ENCODE data around the gene SNTG2.
"Not testable (repeated sequence)": the region's sequence is repeated elsewhere in the genome, so short reads cannot be mapped to it uniquely, and the experiment has no call there.

Gene SNTG2

GRCh38 chr2:1378456-1379150 lies 428.0 kb downstream of the SNTG2 start:
- Histone ChIP-seq H3K4me1 (ENCODE audit: control insufficient read depth, low read length) (no peaks in the 10 kb centered on the region), H3K79me2 (ENCODE audit: control insufficient read depth, low read length) (no peaks in the 10 kb centered on the region), H3F3A (ENCODE audit: control insufficient read depth, insufficient read depth) (no peaks in the 10 kb centered on the region), H3K9me3 (ENCODE audit: control insufficient read depth, insufficient read depth, low read length) (peaks cover 5% of the 10 kb centered on the region; the same call in 1 of the 2 replicates), H3K27ac (ENCODE audit: low read depth, low read length) (no peak overlapping the region), H3K4me3 (ENCODE audit: low read length) (no peak overlapping the region), H3K36me3 (ENCODE audit: control insufficient read depth, low read length) (no peaks in the 10 kb centered on the region), H4K20me1 (ENCODE audit: control insufficient read depth, insufficient read depth, low read depth, low read length) (no peaks in the 10 kb centered on the region), H3K27me3 (ENCODE audit: control insufficient read depth, low read length) (no peaks in the 10 kb centered on the region), H3K9me2 (replicated peaks; ENCODE audit: control insufficient read depth, low read length) (no peaks in the 10 kb centered on the region), H3K4me2 (ENCODE audit: low read length) (no peak overlapping the region)
- TF ChIP-seq EZH2phosphoT487 (IDR thresholded peaks at IDR 0.05; ENCODE audit: borderline replicate concordance, low read length) (no peak), CTCF (IDR thresholded peaks at IDR 0.05; ENCODE audit: low read depth, low read length, poor library complexity, severe bottlenecking) (no peak)

GRCh38 chr2:1381644-1382043 lies 431.0 kb downstream of the SNTG2 start:
- no peaks in the 10 kb centered on the region for H3K36me3 ChIP-seq (ENCODE audit: control insufficient read depth, low read length)
- no peaks in the 10 kb centered on the region for H3K79me2 ChIP-seq (ENCODE audit: control insufficient read depth, low read length)
- no peak overlapping the region for H3K4me2 ChIP-seq (ENCODE audit: low read length)

GRCh38 chr2:1387954-1388725 lies 437.5 kb downstream of the SNTG2 start:
- H3K36me3 ChIP-seq (ENCODE audit: control insufficient read depth, low read length); H3K4me1 ChIP-seq (ENCODE audit: control insufficient read depth, low read length); H3K27me3 ChIP-seq (ENCODE audit: control insufficient read depth, low read length); H4K20me1 ChIP-seq (ENCODE audit: control insufficient read depth, insufficient read depth, low read depth, low read length); H3K27ac ChIP-seq (ENCODE audit: low read depth, low read length); H3K4me2 ChIP-seq (ENCODE audit: low read length); H3K4me3 ChIP-seq (ENCODE audit: low read length); H3K79me2 ChIP-seq (ENCODE audit: control insufficient read depth, low read length); H3K9me2 ChIP-seq (replicated peaks; ENCODE audit: control insufficient read depth, low read length); H3K9me3 ChIP-seq (ENCODE audit: control insufficient read depth, insufficient read depth, low read length); H3F3A ChIP-seq (ENCODE audit: control insufficient read depth, insufficient read depth): not testable (repeated sequence)

More at GRCh38 chr2:1381644-1382043, 431.0 kb downstream of the SNTG2 start:
- Histone ChIP-seq H3K4me1 (ENCODE audit: control insufficient read depth, low read length) (no peaks in the 10 kb centered on the region), H4K20me1 (ENCODE audit: control insufficient read depth, insufficient read depth, low read depth, low read length) (no peaks in the 10 kb centered on the region), H3K27ac (ENCODE audit: low read depth, low read length) (no peak overlapping the region), H3K9me2 (replicated peaks; ENCODE audit: control insufficient read depth, low read length) (no peaks in the 10 kb centered on the region), H3K4me3 (ENCODE audit: low read length) (no peak overlapping the region), H3K9me3 (ENCODE audit: control insufficient read depth, insufficient read depth, low read length) (peaks cover 5% of the 10 kb centered on the region; the same call in 1 of the 2 replicates), H3F3A (ENCODE audit: control insufficient read depth, insufficient read depth) (no peaks in the 10 kb centered on the region), H3K27me3 (ENCODE audit: control insufficient read depth, low read length) (no peaks in the 10 kb centered on the region)
- TF ChIP-seq EZH2phosphoT487 (IDR thresholded peaks at IDR 0.05; ENCODE audit: borderline replicate concordance, low read length) (no peak), CTCF (IDR thresholded peaks at IDR 0.05; ENCODE audit: low read depth, low read length, poor library complexity, severe bottlenecking) (no peak)

GRCh38 chr2:1390118-1390517 lies 439.5 kb downstream of the SNTG2 start:
- H3K27me3 ChIP-seq (ENCODE audit: control insufficient read depth, low read length); H3K9me2 ChIP-seq (replicated peaks; ENCODE audit: control insufficient read depth, low read length); H3K36me3 ChIP-seq (ENCODE audit: control insufficient read depth, low read length); H3K4me3 ChIP-seq (ENCODE audit: low read length); H4K20me1 ChIP-seq (ENCODE audit: control insufficient read depth, insufficient read depth, low read depth, low read length); H3F3A ChIP-seq (ENCODE audit: control insufficient read depth, insufficient read depth); H3K79me2 ChIP-seq (ENCODE audit: control insufficient read depth, low read length); H3K4me1 ChIP-seq (ENCODE audit: control insufficient read depth, low read length); H3K9me3 ChIP-seq (ENCODE audit: control insufficient read depth, insufficient read depth, low read length); H3K4me2 ChIP-seq (ENCODE audit: low read length); H3K27ac ChIP-seq (ENCODE audit: low read depth, low read length): not testable (repeated sequence)

Data from DOHH2 (cell line).